ENCODE results near the gene PKD1L1. TPM values are rescaled to one million over a fixed set of nuclear protein-coding genes. Genes with fewer than 3 reads are reported as not detected.

The PKD1L1 gene
- total and polyA plus RNA-seq, 12 donors, result 0.11 to 1.0 (median 0.17) TPM; not detected in 1

DNA sequence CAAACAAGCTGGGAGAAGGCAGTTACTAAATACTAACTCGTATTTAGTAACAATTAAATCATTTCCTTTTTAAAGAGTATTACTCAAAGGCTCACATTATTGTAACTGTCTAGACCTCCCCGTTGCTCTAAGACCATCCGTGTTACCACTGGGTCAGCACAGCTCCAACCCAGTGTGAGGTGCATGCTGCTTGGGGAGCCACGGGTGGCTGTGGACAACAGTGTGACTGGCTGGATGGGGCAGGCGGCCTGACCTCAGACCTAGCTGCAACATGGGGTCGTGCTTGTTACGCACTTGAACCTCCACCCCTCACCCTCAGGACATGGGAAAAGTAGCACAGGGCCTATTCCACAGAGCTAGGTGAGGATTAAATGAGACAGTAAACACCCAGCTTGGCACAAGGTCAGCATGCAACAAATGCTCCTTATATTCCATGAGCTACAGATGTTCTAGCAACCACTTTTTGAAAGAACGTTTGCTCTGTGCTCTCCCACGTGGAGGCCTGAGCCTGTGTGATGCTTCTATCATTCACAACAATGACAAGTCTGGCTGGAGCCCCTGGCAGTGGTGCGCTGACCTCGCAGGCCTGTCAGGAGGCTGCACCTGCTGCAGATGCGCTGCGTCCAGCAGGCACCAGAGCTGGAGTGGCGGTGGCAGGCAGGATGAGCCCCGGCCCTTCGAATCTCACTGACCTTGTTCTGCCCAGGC lies 135.7 kb downstream of the PKD1L1 start:
- TF ChIP-seq POLR2A (IDR thresholded peaks at IDR 0.05), result no peak
- TF ChIP-seq, protein P1, sequence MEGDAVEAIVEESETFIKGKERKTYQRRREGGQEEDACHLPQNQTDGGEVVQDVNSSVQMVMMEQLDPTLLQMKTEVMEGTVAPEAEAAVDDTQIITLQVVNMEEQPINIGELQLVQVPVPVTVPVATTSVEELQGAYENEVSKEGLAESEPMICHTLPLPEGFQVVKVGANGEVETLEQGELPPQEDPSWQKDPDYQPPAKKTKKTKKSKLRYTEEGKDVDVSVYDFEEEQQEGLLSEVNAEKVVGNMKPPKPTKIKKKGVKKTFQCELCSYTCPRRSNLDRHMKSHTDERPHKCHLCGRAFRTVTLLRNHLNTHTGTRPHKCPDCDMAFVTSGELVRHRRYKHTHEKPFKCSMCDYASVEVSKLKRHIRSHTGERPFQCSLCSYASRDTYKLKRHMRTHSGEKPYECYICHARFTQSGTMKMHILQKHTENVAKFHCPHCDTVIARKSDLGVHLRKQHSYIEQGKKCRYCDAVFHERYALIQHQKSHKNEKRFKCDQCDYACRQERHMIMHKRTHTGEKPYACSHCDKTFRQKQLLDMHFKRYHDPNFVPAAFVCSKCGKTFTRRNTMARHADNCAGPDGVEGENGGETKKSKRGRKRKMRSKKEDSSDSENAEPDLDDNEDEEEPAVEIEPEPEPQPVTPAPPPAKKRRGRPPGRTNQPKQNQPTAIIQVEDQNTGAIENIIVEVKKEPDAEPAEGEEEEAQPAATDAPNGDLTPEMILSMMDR (IDR thresholded peaks at IDR 0.05), result no peak
- WGBS, 4 donors, result 82 to 92% (median 87%) methylated on average over 9 to 16 of the region's 16 CpGs
- Histone ChIP-seq H3K9me3 (replicated peaks in 1 of 3) (no peaks in the 10 kb centered on the region), H3K4me1 (replicated peaks in 1 of 2) (peaks cover 0 to 10% of the 10 kb centered on the region in 2 donors), H3K27me3 (no peaks in the 10 kb centered on the region), H3K4me3 (no peak overlapping the region), H3K36me3 (replicated peaks in 1 of 2) (no peaks in the 10 kb centered on the region), H3K27ac (no peak overlapping the region)
- DNase-seq, result peak in 1 of 7 donors; percentile 29
- intact Hi-C loops (cut with DNase I), result loop anchor here (5.0 to 10.0 kb wide), 3 partner anchors 225 to 548 kb away; partner anchors contain the start of gene TNS3 (in 1 of the 2)

DNA sequence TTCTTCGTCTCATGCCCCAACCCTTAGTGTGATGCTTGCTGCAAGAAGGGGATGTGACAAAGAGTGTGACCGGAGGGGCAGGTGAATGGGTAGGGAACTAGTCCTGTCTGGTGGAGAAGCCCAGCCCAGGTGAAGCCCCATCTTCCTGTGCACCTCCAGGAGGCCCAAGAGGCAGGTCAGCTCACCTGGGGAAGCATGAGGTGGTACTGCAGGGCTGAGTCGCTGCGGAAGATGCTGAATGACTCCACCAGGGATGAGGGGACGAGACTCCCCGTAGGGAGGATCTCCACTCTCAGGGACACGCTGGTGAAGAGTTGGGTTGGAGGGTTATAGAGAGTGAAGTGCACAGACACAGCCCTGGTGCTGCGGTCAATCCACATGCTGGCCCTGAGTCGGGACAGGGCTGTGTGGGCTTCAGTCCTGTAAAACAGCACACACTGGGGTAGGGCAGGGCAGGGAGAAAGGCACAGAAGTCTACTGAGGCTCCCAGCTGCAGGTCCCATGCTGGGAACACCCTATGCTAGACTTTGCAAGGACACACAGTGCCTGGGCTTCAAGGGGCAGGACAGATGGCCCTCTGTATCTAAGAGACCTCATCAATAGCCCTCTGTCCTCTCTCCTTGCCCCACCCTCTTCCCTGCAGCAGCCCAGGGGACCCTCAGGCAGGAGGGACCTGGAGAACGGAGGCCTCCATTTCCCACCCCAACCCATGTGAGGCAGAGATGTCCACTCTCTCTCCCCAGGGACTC lies 136.5 kb downstream of the PKD1L1 start:
- 88 to 91% (median 89%) methylated on average over 9 to 10 of the region's 10 CpGs for WGBS, 4 donors

DNA sequence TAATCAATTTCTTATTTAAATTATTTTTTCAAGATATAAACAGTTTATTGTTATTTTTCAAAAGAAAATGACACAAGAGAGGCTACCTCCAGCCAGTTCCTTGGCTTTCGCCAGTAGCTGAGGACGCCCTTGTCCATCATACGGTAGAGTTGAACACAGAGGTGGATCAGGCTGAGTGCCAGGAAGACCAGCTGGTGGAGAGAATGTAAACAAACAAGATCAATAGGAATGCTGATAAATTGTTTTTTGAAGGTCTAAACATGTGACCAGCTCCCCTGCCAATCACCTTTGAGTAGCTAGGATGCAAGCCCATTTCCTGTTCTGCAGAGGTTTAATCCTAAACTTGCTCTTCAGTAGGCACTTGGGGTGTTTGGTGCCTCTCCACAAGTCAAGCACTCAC lies 138.9 kb downstream of the PKD1L1 start:
- peak in 1 of 7 donors; percentile 37 for DNase-seq
- Histone ChIP-seq H3K9me3 (replicated peaks in 1 of 3) (no peaks in the 10 kb centered on the region), H3K27ac (no peak overlapping the region), H3K27me3 (no peaks in the 10 kb centered on the region), H3K4me1 (replicated peaks in 1 of 2) (peaks cover 2 to 14% of the 10 kb centered on the region in 2 donors), H3K36me3 (replicated peaks in 1 of 2) (no peaks in the 10 kb centered on the region), H3K4me3 (no peak overlapping the region)
- no peak for TF ChIP-seq POLR2A (IDR thresholded peaks at IDR 0.05)
- intact Hi-C loops (cut with DNase I), result no loop called here
- 91 to 96% (median 95%) methylated on average over 3 of the region's 3 CpGs for WGBS, 4 donors

More for the DNA sequence above, 136.5 kb downstream of the PKD1L1 start:
- peak in 1 of 7 donors; percentile 41 for DNase-seq
- H3K27ac ChIP-seq, result no peak overlapping the region
- no peaks in the 10 kb centered on the region for H3K9me3 ChIP-seq (replicated peaks in 1 of 3)
- no peaks in the 10 kb centered on the region for H3K36me3 ChIP-seq (replicated peaks in 1 of 2)
- TF ChIP-seq POLR2A (IDR thresholded peaks at IDR 0.05), result no peak
- TF ChIP-seq, protein P1 (IDR thresholded peaks at IDR 0.05), result no peak
- H3K4me3 ChIP-seq, result no peak overlapping the region
- intact Hi-C loops (cut with DNase I), result loop anchor here (5.0 to 10.0 kb wide), 3 partner anchors 225 to 547 kb away; partner anchors contain the start of gene TNS3 (in 1 of the 2)
- no peaks in the 10 kb centered on the region for H3K27me3 ChIP-seq
- peaks cover 0 to 10% of the 10 kb centered on the region in 2 donors for H3K4me1 ChIP-seq (replicated peaks in 1 of 2)

DNA sequence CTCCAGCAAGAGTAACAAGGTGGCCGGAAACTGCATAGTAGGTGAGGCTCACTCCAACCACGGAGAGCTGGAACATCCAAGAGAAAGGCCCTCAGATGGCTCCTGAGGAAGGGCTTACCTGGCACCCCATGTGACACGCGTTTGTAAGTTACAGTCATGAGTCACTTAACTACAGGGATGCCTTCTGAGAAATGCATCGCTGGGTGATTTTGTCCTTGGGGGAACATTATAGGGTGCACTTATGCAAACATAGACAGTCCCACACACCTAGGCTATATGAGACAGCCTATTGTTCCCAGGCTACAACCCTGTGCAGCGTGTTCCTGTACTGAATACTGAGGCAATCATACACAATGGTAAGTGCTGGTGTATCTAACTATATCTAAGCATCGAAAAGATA lies 139.9 kb downstream of the PKD1L1 start:
- H3K4me1 ChIP-seq (replicated peaks in 1 of 2), result peaks cover 2 to 9% of the 10 kb centered on the region in 2 donors
- WGBS, 4 donors, result 91 to 95% (median 93%) methylated on average over 7 of the region's 7 CpGs
- no peak for TF ChIP-seq POLR2A (IDR thresholded peaks at IDR 0.05)
- TF ChIP-seq, protein P1 (IDR thresholded peaks at IDR 0.05), result no peak

More for the DNA sequence above, 139.9 kb downstream of the PKD1L1 start:
- Histone ChIP-seq H3K27me3 (no peaks in the 10 kb centered on the region), H3K27ac (no peak overlapping the region), H3K9me3 (replicated peaks in 1 of 3) (no peaks in the 10 kb centered on the region), H3K36me3 (replicated peaks in 1 of 2) (no peaks in the 10 kb centered on the region), H3K4me3 (no peak overlapping the region)
- DNase-seq, result peak in 1 of 7 donors; percentile 42
- intact Hi-C loops (cut with DNase I), result no loop called here

All from adrenal gland (tissue), 12 donors.